KMS-11 (cell line): ENCODE results near the gene DLG1.

Experiments used
- H2AFZ ChIP-seq: fragments of 200-600 bp; sonication (generic); 2 replicates; pipeline ENCODE4 v1.6.1; 2016; ENCODE audit warnings: antibody characterized with exemption, mixed run types, low read depth
- H3K27ac ChIP-seq: fragments of 200-600 bp; sonication (generic); 2 replicates; pipeline ENCODE4 v1.6.1; 2016; ENCODE audit warnings: mild to moderate bottlenecking, mixed run types
- H3K27me3 ChIP-seq: fragments of 200-600 bp; sonication (generic); 2 replicates; pipeline ENCODE4 v1.6.1; 2017; ENCODE audit warnings: mild to moderate bottlenecking, low read depth, mixed run types, moderate library complexity; ENCODE audit not compliant: insufficient read depth
- H3K36me3 ChIP-seq: fragments of 200-600 bp; sonication (generic); 2 replicates; pipeline ENCODE4 v1.6.1; 2017; ENCODE audit warnings: mild to moderate bottlenecking, mixed run types; ENCODE audit not compliant: insufficient read depth
- H3K4me1 ChIP-seq: fragments of 200-600 bp; sonication (generic); 2 replicates; pipeline ENCODE4 v1.6.1; 2016; ENCODE audit warnings: mild to moderate bottlenecking, low read depth, mixed run types; ENCODE audit not compliant: poor library complexity, severe bottlenecking
- H3K4me2 ChIP-seq: fragments of 200-600 bp; sonication (generic); 2 replicates; pipeline ENCODE4 v1.7.0; 2016; ENCODE audit warnings: mild to moderate bottlenecking, mixed run types
- H3K4me3 ChIP-seq: fragments of 200-600 bp; sonication (generic); IDR thresholded peaks from 2 replicates; pipeline ENCODE4 v1.6.1; 2017; ENCODE audit warnings: low read depth, low read length, mixed read lengths; ENCODE audit not compliant: insufficient read depth
- H3K79me2 ChIP-seq: fragments of 200-600 bp; sonication (generic); 2 replicates; pipeline ENCODE4 v1.6.1; 2016; ENCODE audit warnings: low read depth, mixed run types; ENCODE audit not compliant: insufficient read depth
- H3K9ac ChIP-seq: fragments of 200-600 bp; sonication (generic); 2 replicates; pipeline ENCODE4 v1.6.1; 2016; ENCODE audit warnings: mild to moderate bottlenecking, mixed run types
- H4K20me1 ChIP-seq: fragments of 200-600 bp; sonication (generic); 2 replicates; pipeline ENCODE4 v1.6.1; 2016; ENCODE audit warnings: mild to moderate bottlenecking, mixed run types; ENCODE audit not compliant: insufficient read depth
- CTCF ChIP-seq: fragments of 200-600 bp; sonication (generic); conservative IDR thresholded peaks from 2 replicates; pipeline ENCODE4 v1.6.1; 2017; ENCODE audit warnings: low read depth, mild to moderate bottlenecking, antibody characterized with exemption, low read length, moderate library complexity, mixed read lengths

Gene DLG1

GRCh38 chr3:197181741-197182140 lies 116.7 kb downstream of the DLG1 start:
- no peak for TF ChIP-seq CTCF
- Histone ChIP-seq H3K36me3 (no peaks in the 10 kb centered on the region), H3K27ac (no peak overlapping the region), H3K4me2 (no peak overlapping the region), H3K79me2 (peaks cover 6% of the 10 kb centered on the region; the same call in 1 of the 2 replicates), H3K9ac (no peak overlapping the region), H3K4me3 (no peak overlapping the region), H2AFZ (no peak overlapping the region), H4K20me1 (no peaks in the 10 kb centered on the region), H3K4me1 (peaks cover 1% of the 10 kb centered on the region), H3K27me3 (no peaks in the 10 kb centered on the region)

- H2AFZ ChIP-seq, result no peak overlapping the region
- H3K27me3 ChIP-seq, result no peaks in the 10 kb centered on the region
- no peaks in the 10 kb centered on the region; the same call in 1 of the 2 replicates for H3K79me2 ChIP-seq
- H4K20me1 ChIP-seq, result no peaks in the 10 kb centered on the region
- H3K36me3 ChIP-seq, result no peaks in the 10 kb centered on the region
- TF ChIP-seq CTCF, result no peak
- H3K4me3 ChIP-seq, result no peak overlapping the region
- H3K4me2 ChIP-seq, result no peak overlapping the region
- no peak overlapping the region for H3K9ac ChIP-seq
- no peak overlapping the region for H3K27ac ChIP-seq
- peaks cover 7% of the 10 kb centered on the region for H3K4me1 ChIP-seq
Observed at GRCh38 chr3:197178998-197179397, 119.4 kb downstream of the DLG1 start.

- peaks cover 7% of the 10 kb centered on the region for H3K4me1 ChIP-seq
- no peak overlapping the region for H3K4me2 ChIP-seq
Observed at GRCh38 chr3:197175503-197175902, 122.9 kb downstream of the DLG1 start.

GRCh38 chr3:197174927-197175326 lies 123.5 kb downstream of the DLG1 start:
- Histone ChIP-seq H3K9ac (no peak overlapping the region), H3K36me3 (no peaks in the 10 kb centered on the region), H3K27ac (no peak overlapping the region), H2AFZ (no peak overlapping the region), H3K4me2 (no peak overlapping the region), H3K4me1 (peaks cover 7% of the 10 kb centered on the region), H3K79me2 (no peaks in the 10 kb centered on the region), H3K27me3 (no peaks in the 10 kb centered on the region), H4K20me1 (no peaks in the 10 kb centered on the region), H3K4me3 (no peak overlapping the region)
- no peak for TF ChIP-seq CTCF

More at GRCh38 chr3:197175503-197175902, 122.9 kb downstream of the DLG1 start:
- Histone ChIP-seq H3K27ac (no peak overlapping the region), H4K20me1 (no peaks in the 10 kb centered on the region), H3K27me3 (no peaks in the 10 kb centered on the region), H3K36me3 (no peaks in the 10 kb centered on the region), H3K79me2 (no peaks in the 10 kb centered on the region), H3K9ac (no peak overlapping the region), H3K4me3 (no peak overlapping the region), H2AFZ (no peak overlapping the region)
- TF ChIP-seq CTCF, result no peak

GRCh38 chr3:197173620-197174019 lies 124.8 kb downstream of the DLG1 start:
- H2AFZ ChIP-seq, result no peak overlapping the region
- H3K27me3 ChIP-seq, result no peaks in the 10 kb centered on the region
- no peak overlapping the region for H3K4me2 ChIP-seq
- H3K79me2 ChIP-seq, result no peaks in the 10 kb centered on the region
- H3K36me3 ChIP-seq, result no peaks in the 10 kb centered on the region
- no peak overlapping the region for H3K9ac ChIP-seq
- TF ChIP-seq CTCF, result no peak
- H3K4me3 ChIP-seq, result no peak overlapping the region
- no peaks in the 10 kb centered on the region for H4K20me1 ChIP-seq
- peaks cover 7% of the 10 kb centered on the region for H3K4me1 ChIP-seq
- H3K27ac ChIP-seq, result no peak overlapping the region
